Neural crest cell (in vitro differentiated cells): ENCODE measurements around the gene RNLS. TPM values are rescaled to one million over a fixed set of nuclear protein-coding genes. Genes with fewer than 3 reads are reported as not detected.

ENCODE experiments used
- DNase-seq: peaks from one replicate; pipeline ENCODE4 v3.0.0; 2021; ENCODE audit warnings: low read depth, mixed read lengths, low spot score
- H3K27ac Mint-ChIP-seq: one replicate; pipeline ENCODE4 v1.8.0; 2021; ENCODE audit warnings: mild to moderate bottlenecking, mixed read lengths; ENCODE audit not compliant: unreplicated experiment
- H3K27me3 Mint-ChIP-seq: 2 replicates; pipeline ENCODE4 v1.8.0; 2021; ENCODE audit warnings: low read depth, mild to moderate bottlenecking, mixed read lengths
- H3K36me3 Mint-ChIP-seq: 2 replicates; pipeline ENCODE4 v1.8.0; 2021; ENCODE audit warnings: low read depth, mild to moderate bottlenecking, mixed read lengths
- H3K4me1 Mint-ChIP-seq: 2 replicates; pipeline ENCODE4 v1.8.0; 2021; ENCODE audit warnings: mixed read lengths
- H3K4me3 Mint-ChIP-seq: one replicate; pipeline ENCODE4 v1.8.0; 2021; ENCODE audit warnings: mild to moderate bottlenecking, mixed read lengths
- H3K9me3 Mint-ChIP-seq: 2 replicates; pipeline ENCODE4 v1.8.0; 2021; ENCODE audit warnings: mixed read lengths
- total RNA-seq: library from RNA; stranded (reverse); gene quantifications from 2 replicates; pipeline ENCODE4 v1.2.1, GENCODE V29; 2021
- TF ChIP-seq, protein P1 (sequence below): fragments of 200-600 bp; sonication (generic); conservative IDR thresholded peaks from 2 replicates; pipeline ENCODE4 v1.5.0; 2021; ENCODE audit warnings: antibody characterized with exemption, mild to moderate bottlenecking

Gene RNLS
- total RNA-seq, 1 donor from 2014 or later: 3.3 TPM

DNA sequence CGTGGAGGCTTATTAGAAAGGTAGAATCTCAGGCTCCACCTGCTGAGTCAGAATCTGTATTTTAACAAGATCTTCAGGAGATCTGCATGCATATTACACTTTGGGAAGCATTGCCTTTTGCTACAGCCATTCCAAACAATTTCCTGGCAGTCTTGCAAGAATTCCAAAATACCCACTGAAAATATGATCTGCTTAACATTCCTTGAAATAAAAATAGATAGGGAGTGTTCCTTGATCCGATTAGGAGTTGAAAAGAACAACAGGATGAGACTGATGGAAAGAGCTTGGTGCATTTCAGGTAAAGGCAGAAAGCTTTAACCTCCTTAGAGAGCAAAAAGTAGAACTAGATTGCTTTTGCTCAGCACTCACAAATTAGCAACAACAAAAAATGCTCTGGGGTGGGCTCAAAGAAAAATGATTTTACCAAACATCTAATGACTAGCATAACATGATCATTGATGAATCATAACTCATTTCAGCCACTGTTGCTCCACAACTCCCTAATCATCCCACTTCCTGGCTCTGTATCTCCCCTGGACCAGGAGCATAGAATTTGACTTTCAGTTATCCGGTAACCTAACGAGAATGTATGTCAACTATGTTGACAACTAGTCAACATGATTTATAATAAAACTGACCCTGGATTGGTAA, 115.2 kb downstream of the RNLS start:
- no peak for DNase-seq
- Mint-ChIP-seq H3K4me3 (no peak overlapping the region), H3K27me3 (no peaks in the 10 kb centered on the region), H3K9me3 (no peaks in the 10 kb centered on the region), H3K4me1 (no peaks in the 10 kb centered on the region), H3K36me3 (no peaks in the 10 kb centered on the region), H3K27ac (no peak overlapping the region)
- TF ChIP-seq, protein P1, sequence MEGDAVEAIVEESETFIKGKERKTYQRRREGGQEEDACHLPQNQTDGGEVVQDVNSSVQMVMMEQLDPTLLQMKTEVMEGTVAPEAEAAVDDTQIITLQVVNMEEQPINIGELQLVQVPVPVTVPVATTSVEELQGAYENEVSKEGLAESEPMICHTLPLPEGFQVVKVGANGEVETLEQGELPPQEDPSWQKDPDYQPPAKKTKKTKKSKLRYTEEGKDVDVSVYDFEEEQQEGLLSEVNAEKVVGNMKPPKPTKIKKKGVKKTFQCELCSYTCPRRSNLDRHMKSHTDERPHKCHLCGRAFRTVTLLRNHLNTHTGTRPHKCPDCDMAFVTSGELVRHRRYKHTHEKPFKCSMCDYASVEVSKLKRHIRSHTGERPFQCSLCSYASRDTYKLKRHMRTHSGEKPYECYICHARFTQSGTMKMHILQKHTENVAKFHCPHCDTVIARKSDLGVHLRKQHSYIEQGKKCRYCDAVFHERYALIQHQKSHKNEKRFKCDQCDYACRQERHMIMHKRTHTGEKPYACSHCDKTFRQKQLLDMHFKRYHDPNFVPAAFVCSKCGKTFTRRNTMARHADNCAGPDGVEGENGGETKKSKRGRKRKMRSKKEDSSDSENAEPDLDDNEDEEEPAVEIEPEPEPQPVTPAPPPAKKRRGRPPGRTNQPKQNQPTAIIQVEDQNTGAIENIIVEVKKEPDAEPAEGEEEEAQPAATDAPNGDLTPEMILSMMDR: no peak

DNA sequence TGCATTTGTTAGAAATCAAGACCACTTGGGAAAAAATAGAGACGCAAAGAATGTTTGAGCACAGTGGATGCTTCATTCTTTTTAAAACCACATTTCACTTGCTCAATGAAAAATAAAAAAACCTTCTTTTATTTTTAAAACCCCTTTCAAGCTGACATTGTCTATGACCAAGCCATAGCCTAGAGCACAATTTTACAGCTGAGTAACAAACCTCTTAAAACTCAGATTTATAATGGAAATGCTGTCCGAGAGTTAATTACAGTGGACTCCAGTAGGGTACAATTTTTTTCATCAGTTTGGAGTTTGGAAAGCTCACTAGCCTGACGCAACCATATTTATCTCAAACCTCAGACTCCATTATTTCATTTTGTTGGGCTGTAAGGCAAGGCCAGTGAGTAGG, 116.3 kb downstream of the RNLS start:
- Mint-ChIP-seq H3K27ac (no peak overlapping the region), H3K9me3 (no peaks in the 10 kb centered on the region), H3K4me1 (no peaks in the 10 kb centered on the region), H3K36me3 (no peaks in the 10 kb centered on the region), H3K27me3 (no peaks in the 10 kb centered on the region), H3K4me3 (no peak overlapping the region)
- no peak for DNase-seq
- TF ChIP-seq, protein P1: no peak

DNA sequence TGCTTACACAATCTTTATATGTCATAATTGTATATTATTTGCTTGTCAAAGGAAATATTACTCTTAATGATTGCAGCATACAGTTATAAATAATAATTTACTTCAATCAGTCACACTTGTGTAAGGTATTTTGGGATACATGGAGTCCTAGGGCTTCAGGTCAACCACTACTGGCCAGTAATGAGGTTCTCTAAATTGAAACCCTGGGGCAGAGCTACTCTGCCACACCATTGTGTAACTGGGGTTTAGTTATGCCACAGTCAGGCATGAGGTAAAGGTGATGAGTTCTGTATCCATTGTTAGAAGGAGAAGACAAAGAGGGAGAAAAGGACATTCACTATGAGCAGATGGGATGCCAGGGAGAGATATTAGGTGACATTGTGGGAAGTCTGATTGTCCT, 117.4 kb downstream of the RNLS start:
- no peaks in the 10 kb centered on the region for H3K9me3 Mint-ChIP-seq
- no peak for DNase-seq

DNA sequence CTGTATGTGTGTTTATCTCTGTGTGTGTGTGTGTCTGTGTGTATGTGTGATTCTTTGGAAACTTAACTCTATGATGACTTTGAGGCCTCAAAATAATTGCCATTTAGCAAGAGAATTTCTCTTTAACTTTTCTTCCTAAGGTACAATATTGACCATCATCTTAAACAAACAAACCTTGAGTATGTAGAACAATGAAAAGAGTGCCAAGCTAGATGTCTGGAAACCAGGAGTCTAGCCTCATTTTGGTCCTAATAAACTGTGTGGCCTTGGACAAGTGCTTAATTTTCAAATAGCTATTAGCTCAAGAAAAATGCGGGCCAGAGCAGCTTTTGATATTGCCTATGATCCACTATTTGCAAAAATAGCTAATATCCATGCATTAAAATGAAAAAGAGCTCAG, 119.3 kb downstream of the RNLS start:
- H3K9me3 Mint-ChIP-seq: no peaks in the 10 kb centered on the region

More for the DNA sequence above, 117.4 kb downstream of the RNLS start:
- Mint-ChIP-seq H3K27ac (no peak overlapping the region), H3K27me3 (no peaks in the 10 kb centered on the region), H3K4me3 (no peak overlapping the region), H3K36me3 (no peaks in the 10 kb centered on the region), H3K4me1 (no peaks in the 10 kb centered on the region)
- TF ChIP-seq, protein P1: no peak

DNA sequence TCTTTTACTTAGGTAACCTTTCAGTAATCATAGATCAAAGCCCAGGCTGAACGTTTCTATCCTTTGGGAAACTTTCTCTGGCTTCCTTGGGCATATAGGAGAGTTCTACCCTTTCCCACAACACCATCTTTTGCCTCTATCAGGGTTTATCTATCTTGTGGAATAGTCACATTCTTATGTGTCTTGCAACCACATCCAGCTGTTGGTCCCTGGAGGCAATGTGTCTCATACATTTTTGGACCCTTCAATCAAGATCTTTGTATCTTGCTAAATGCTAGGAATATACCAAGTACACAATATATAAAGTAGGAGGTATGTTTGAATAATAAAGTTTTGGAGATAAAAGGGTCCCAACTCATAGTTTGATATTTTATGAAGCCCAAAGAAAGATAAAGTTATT, 121.7 kb downstream of the RNLS start:
- no peaks in the 10 kb centered on the region for H3K36me3 Mint-ChIP-seq
- no peak for DNase-seq
- H3K27ac Mint-ChIP-seq: no peak overlapping the region
- no peaks in the 10 kb centered on the region for H3K9me3 Mint-ChIP-seq
- H3K4me3 Mint-ChIP-seq: no peak overlapping the region
- H3K27me3 Mint-ChIP-seq: no peaks in the 10 kb centered on the region
- TF ChIP-seq, protein P1: no peak
- H3K4me1 Mint-ChIP-seq: peaks cover 4% of the 10 kb centered on the region

More for the DNA sequence above, 119.3 kb downstream of the RNLS start:
- DNase-seq: no peak
- Mint-ChIP-seq H3K36me3 (no peaks in the 10 kb centered on the region), H3K4me1 (peaks cover 4% of the 10 kb centered on the region), H3K4me3 (no peak overlapping the region), H3K27ac (no peak overlapping the region), H3K27me3 (no peaks in the 10 kb centered on the region)
- TF ChIP-seq, protein P1: no peak
